ENCODE measurements around the gene SLBP.

SLBP gene

GRCh38 chr4:1712216-1713002 is at the start of gene SLBP:
Gene SLBP (minus strand): TSS chr4:1712319. CDS start chr4:1712188, 131 bp downstream.
- Histone ChIP-seq H3K27me3 (no peaks in the 10 kb centered on the region), H3K36me3 (peaks cover 20 to 52% (median 44%) of the 10 kb centered on the region in 11 experiments; a peak in 20 of 22 replicates), H3K9me3 (replicated peaks in 1 of 11) (no peaks in the 10 kb centered on the region), H3K27ac (peak within 1 kb of the TSS; percentile 98 to 100 (median 100)), H4K20me1 (peaks cover 56 to 91% (median 73%) of the 10 kb centered on the region in 11 experiments), H3K4me1 (peaks cover 72 to 83% (median 77%) of the 10 kb centered on the region in 10 experiments), H3K4me3 (peak within 1 kb of the TSS; percentile 72 to 99 (median 94)), H3K9ac (peak within 1 kb of the TSS; percentile 96 to 100 (median 99)), H3K4me2 (peak within 1 kb of the TSS; percentile 95 to 100 (median 99))
- TF ChIP-seq Cebpa-rat (IDR thresholded peaks at IDR 0.05): no peak

GRCh38 chr4:1761130-1761689 is 49.1 kb upstream of the SLBP start:
- H3K9ac ChIP-seq: no peak overlapping the region
- H3K27me3 ChIP-seq: peaks cover 31 to 44% (median 39%) of the 10 kb centered on the region in 11 experiments; a peak in 21 of 22 replicates
- no peak for TF ChIP-seq Cebpa-rat (IDR thresholded peaks at IDR 0.05)
- H3K27ac ChIP-seq: no peak overlapping the region
- no peak overlapping the region for H3K4me2 ChIP-seq
- H3K36me3 ChIP-seq: no peaks in the 10 kb centered on the region
- no peaks in the 10 kb centered on the region for H3K9me3 ChIP-seq (replicated peaks in 1 of 11)
- peaks cover 0 to 28% (median 5%) of the 10 kb centered on the region in 11 experiments; a peak in 11 of 22 replicates for H4K20me1 ChIP-seq
- no peak overlapping the region for H3K4me3 ChIP-seq
- H3K4me1 ChIP-seq: peaks cover 6 to 45% (median 31%) of the 10 kb centered on the region in 10 experiments; a peak in 17 of 20 replicates

DNA sequence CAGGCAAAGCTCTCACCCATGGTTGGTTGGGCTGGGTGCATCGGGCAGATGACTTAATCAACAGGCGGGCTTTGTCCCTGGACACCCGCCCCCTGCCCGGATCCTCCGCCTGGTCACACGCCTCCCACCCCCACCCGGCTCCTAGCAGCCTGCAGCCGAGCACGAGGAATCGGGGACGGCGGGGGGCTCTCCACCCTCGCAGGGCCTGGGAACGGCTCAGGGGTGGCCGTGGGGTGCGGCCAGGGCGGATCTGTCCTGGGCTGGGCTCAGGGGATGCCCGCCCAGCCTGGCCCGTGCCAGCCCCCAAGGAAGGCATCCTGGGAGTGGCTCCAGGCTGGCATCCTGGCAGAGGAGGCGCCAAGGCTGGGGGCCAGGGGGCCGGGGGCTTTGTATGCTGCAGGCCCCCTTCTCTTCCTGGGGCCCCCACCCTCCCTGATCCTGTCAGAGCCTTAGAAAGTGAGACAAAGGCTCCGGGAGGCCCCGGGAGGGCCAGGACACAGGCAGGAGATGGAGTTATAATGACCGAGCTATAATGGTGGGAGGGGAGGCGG is 48.5 kb upstream of the SLBP start:
- H3K27ac ChIP-seq: no peak overlapping the region

DNA sequence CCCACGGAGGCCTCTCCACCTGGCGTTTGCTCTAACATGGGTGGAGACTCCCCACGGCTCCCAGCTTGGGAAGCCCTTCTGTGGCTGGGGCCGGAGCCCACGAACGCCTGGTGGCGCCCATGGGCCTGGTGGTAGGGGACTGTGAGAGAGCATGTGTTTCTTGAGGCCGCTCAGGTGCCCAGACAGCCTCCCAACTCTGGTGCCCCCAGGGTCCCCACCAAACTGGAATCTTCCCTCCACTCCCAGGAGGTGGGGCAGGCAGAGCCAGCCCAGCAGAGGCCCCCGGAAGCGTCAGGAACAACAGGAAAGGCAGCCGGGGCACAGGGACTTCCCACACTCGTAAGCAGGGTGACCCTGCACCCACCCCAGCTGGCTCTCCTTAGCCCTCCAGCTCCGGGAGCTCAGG is 47.7 kb upstream of the SLBP start:
- H3K4me3 ChIP-seq: no peak overlapping the region
- peaks cover 6 to 41% (median 31%) of the 10 kb centered on the region in 10 experiments; a peak in 17 of 20 replicates for H3K4me1 ChIP-seq
- H3K27me3 ChIP-seq: peaks cover 21 to 30% (median 26%) of the 10 kb centered on the region in 11 experiments; a peak in 21 of 22 replicates
- peak overlapping the region in 9 of 11 experiments; percentile 8 to 55 (median 27); a peak in 8 of 22 replicates for H3K4me2 ChIP-seq
- peaks cover 0 to 14% (median 0%) of the 10 kb centered on the region in 11 experiments; a peak in 6 of 22 replicates for H4K20me1 ChIP-seq
- no peak overlapping the region for H3K27ac ChIP-seq
- no peaks in the 10 kb centered on the region for H3K9me3 ChIP-seq (replicated peaks in 1 of 11)
- no peaks in the 10 kb centered on the region for H3K36me3 ChIP-seq
- peak overlapping the region in 1 of 11 experiments; percentile 38; a peak in 1 of 22 replicates for H3K9ac ChIP-seq
- TF ChIP-seq Cebpa-rat (IDR thresholded peaks at IDR 0.05): no peak

More for the DNA sequence above, 48.5 kb upstream of the SLBP start:
- Histone ChIP-seq H3K4me2 (peak overlapping the region in 4 of 11 experiments; percentile 8 to 55 (median 26); a peak in 4 of 22 replicates), H3K9me3 (replicated peaks in 1 of 11) (no peaks in the 10 kb centered on the region), H4K20me1 (peaks cover 0 to 22% (median 0%) of the 10 kb centered on the region in 11 experiments; a peak in 8 of 22 replicates), H3K27me3 (peaks cover 29 to 37% (median 34%) of the 10 kb centered on the region in 11 experiments; a peak in 21 of 22 replicates), H3K4me3 (no peak overlapping the region), H3K4me1 (peaks cover 6 to 40% (median 27%) of the 10 kb centered on the region in 10 experiments; a peak in 17 of 20 replicates), H3K36me3 (no peaks in the 10 kb centered on the region), H3K9ac (no peak overlapping the region)
- TF ChIP-seq Cebpa-rat (IDR thresholded peaks at IDR 0.05): no peak

GRCh38 chr4:1759170-1759817 is 47.2 kb upstream of the SLBP start:
- Histone ChIP-seq H3K4me3 (no peak overlapping the region), H3K36me3 (no peaks in the 10 kb centered on the region), H3K4me1 (peaks cover 9 to 46% (median 37%) of the 10 kb centered on the region in 10 experiments), H3K9me3 (replicated peaks in 1 of 11) (no peaks in the 10 kb centered on the region), H3K9ac (no peak overlapping the region), H4K20me1 (peaks cover 0 to 11% (median 0%) of the 10 kb centered on the region in 11 experiments; a peak in 6 of 22 replicates), H3K4me2 (peak overlapping the region in 5 of 11 experiments; percentile 26 to 67 (median 33); a peak in 4 of 22 replicates), H3K27ac (no peak overlapping the region), H3K27me3 (peaks cover 16 to 24% (median 21%) of the 10 kb centered on the region in 11 experiments; a peak in 21 of 22 replicates)
- no peak for TF ChIP-seq Cebpa-rat (IDR thresholded peaks at IDR 0.05)

DNA sequence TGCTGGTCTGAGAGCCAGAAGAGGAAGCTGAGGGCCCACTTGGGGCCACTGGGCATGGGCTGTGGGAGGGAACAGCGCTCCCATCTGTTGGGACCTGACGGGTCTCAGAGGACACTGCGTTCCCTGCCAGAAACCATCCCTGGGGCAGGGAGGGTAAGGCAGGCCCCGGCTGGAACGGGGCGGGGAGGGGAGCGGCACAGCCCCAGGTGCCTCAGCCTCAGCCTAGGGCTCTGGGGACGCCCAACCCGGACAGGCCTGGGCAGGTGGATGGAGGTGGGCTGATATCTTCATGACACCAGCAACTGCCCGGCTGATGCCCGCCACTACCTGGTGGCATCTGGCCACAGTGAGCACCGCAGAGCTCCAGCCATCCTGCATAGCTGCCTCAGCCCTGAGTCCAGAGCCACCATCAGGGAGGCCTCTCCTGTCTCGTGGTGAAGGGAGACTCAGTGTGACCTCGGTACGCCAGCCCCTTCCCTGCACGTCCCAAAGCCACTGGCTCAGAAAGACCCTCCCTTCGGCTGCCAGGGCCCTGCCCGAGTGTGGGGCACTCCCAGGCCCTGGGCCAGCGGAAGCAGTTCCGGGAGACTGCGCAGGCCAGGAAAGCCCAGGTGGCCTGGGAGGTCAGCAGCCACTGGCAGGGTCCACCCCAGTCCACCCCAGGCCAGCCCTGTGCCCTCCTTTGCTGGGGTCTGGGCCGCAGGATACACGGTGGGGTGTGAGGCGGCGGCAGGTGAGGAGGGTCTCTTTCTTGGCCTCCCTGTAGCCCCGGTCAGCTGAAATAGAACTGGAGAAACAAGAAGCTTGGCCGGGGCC is 46.4 kb upstream of the SLBP start:
- Histone ChIP-seq H3K4me1 (peaks cover 14 to 49% (median 40%) of the 10 kb centered on the region in 10 experiments), H3K4me2 (peak overlapping the region in 9 of 11 experiments; percentile 26 to 71 (median 53); a peak in 15 of 22 replicates), H3K9ac (peak overlapping the region in 2 of 11 experiments; percentile 9 to 30; a peak in 2 of 22 replicates), H3K27me3 (peaks cover 8 to 17% (median 13%) of the 10 kb centered on the region in 11 experiments; a peak in 18 of 22 replicates), H4K20me1 (peaks cover 0 to 6% (median 0%) of the 10 kb centered on the region in 11 experiments; a peak in 3 of 22 replicates), H3K9me3 (replicated peaks in 1 of 11) (no peaks in the 10 kb centered on the region), H3K27ac (no peak overlapping the region), H3K4me3 (no peak overlapping the region), H3K36me3 (no peaks in the 10 kb centered on the region)
- no peak for TF ChIP-seq Cebpa-rat (IDR thresholded peaks at IDR 0.05)

DNA sequence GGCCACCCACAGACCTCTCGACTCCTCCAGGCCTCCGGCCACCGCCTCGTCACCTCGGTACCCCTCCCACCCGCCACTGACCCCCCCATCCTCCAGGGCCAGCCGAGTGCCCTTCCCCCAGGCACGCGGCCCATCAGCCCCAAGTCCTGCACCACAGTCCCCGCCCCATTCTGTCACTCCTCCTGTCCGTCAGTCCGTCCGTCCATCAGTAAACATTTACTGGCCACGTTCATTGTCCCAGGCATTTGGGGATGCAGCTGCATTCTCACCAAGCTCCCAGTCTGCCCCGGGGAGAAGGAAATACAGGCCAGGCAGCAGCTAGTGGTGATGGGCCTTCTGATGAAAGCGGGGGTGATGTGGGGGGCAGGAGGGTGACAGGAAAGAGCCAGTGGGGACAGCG is 45.7 kb upstream of the SLBP start:
- H4K20me1 ChIP-seq: peaks cover 0 to 6% (median 0%) of the 10 kb centered on the region in 11 experiments; a peak in 2 of 22 replicates
- peak overlapping the region in 9 of 11 experiments; percentile 26 to 71 (median 53); a peak in 14 of 22 replicates for H3K4me2 ChIP-seq
- H3K36me3 ChIP-seq: no peaks in the 10 kb centered on the region
- TF ChIP-seq Cebpa-rat (IDR thresholded peaks at IDR 0.05): no peak
- H3K27ac ChIP-seq: no peak overlapping the region
- peaks cover 21 to 56% (median 47%) of the 10 kb centered on the region in 10 experiments for H3K4me1 ChIP-seq
- no peaks in the 10 kb centered on the region for H3K9me3 ChIP-seq (replicated peaks in 1 of 11)
- peak overlapping the region in 1 of 11 experiments; percentile 30; a peak in 1 of 22 replicates for H3K9ac ChIP-seq
- H3K4me3 ChIP-seq: no peak overlapping the region
- peaks cover 5 to 10% (median 8%) of the 10 kb centered on the region in 11 experiments; a peak in 14 of 22 replicates for H3K27me3 ChIP-seq
